ENCODE data around the gene FAM236A.
"Not testable (repeated sequence)": the region's sequence is repeated elsewhere in the genome, so short reads cannot be mapped to it uniquely, and the experiment has no call there.

GRCh38 chrX:72959971-72960370 is 22.0 kb downstream of the FAM236A start:
- not testable (repeated sequence) for TF ChIP-seq CTCF, POLR2A (IDR thresholded peaks at IDR 0.05)
